PFSK-1 (cell line): ENCODE measurements around the gene GALNT1.

ENCODE experiments used
- FOXP2 ChIP-seq: optimal IDR thresholded peaks from 2 replicates; pipeline ENCODE3; 2011; ENCODE audit warnings: borderline replicate concordance, control low read depth, inconsistent platforms; ENCODE audit not compliant: insufficient read depth; ENCODE audit errors: extremely low read length, extremely low read depth
- POLR2AphosphoS5 ChIP-seq: IDR thresholded peaks from 2 replicates; pipeline ENCODE4 v1.6.1; 2012; ENCODE audit warnings: low read depth, mild to moderate bottlenecking, control low read depth, low read length, moderate library complexity
- TAF1 ChIP-seq: IDR thresholded peaks from 2 replicates; pipeline ENCODE4 v1.6.1; 2012; ENCODE audit warnings: low read length, control low read depth, borderline replicate concordance; ENCODE audit not compliant: insufficient read depth

DNA sequence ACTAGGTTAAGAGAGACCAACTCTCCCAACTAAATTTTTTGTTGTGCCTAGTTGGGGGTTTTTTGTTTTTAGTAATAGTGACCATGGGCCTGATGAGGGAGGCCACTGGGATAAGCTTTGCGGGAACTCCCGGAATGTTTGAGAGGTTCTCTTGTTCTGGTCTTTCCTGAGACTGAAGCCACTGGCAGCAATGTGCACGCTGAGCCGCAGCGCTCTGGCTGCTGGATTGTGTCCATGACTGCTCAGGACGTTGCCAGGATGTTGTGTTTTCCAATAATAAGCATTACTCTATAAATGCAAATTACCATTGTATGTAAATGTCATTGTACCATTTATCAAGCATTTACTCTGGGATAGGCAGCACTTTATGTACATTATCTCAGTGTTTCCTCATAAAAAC, 126.1 kb downstream of the GALNT1 start:
- TF ChIP-seq TAF1, result no peak
- no peak for TF ChIP-seq POLR2AphosphoS5
- no peak for TF ChIP-seq FOXP2
